Testis (tissue), 3 donors: ENCODE measurements around the gene CDK17. TPM values are rescaled to one million over a fixed set of nuclear protein-coding genes. Genes with fewer than 3 reads are reported as not detected.
A peak's percentile ranks its signal among the peaks of the same experiment; 100 is the strongest.

Experiments used
- DNase-seq: peaks from one replicate; pipeline ENCODE4 v3.0.0-alpha.2; 2019
- H3K27ac ChIP-seq, 2 donors: fragments of 200-600 bp; sonication (generic); one replicate each; pipeline ENCODE4 v1.5.1; 2019
- H3K27me3 ChIP-seq: fragments of 200-600 bp; sonication (generic); one replicate; pipeline ENCODE4 v1.5.1; 2019
- H3K36me3 ChIP-seq: fragments of 200-600 bp; sonication (generic); one replicate; pipeline ENCODE4 v1.5.1; 2017; ENCODE audit warnings: low read depth; ENCODE audit errors: missing control alignments
- H3K4me1 ChIP-seq: fragments of 200-600 bp; sonication (generic); one replicate; pipeline ENCODE4 v1.5.1; 2019
- H3K4me3 ChIP-seq, 2 donors: fragments of 200-600 bp; sonication (generic); one replicate each; pipeline ENCODE4 v1.5.1; 2017 to 2019
- H3K9me3 ChIP-seq: fragments of 200-600 bp; sonication (generic); one replicate; pipeline ENCODE4 v1.5.1; 2017
- CTCF ChIP-seq, 3 experiments: fragments of 450-650 bp in 2 of 3; fragments of 200-600 bp in 1 of 3; sonication (generic) in 1 of 3; IDR thresholded peaks; one replicate each; pipeline ENCODE4 v1.5.1; 2016 to 2019; ENCODE audit warnings: antibody characterized with exemption in 3 of 3, mild to moderate bottlenecking in 2 of 3, moderate library complexity in 1 of 3
- POLR2A ChIP-seq: fragments of 450-650 bp; IDR thresholded peaks from one replicate; pipeline ENCODE4 v1.6.1; 2017; ENCODE audit warnings: antibody characterized with exemption, mild to moderate bottlenecking, moderate library complexity
- WGBS, 2 donors: methylation state at CpG; one replicate each; pipeline ENCODE4 v1.1.5; 2018; 5-methylcytosine and 5-hydroxymethylcytosine counted together
- intact Hi-C: fragments of 100-400 bp; cut with DNase I; formaldehyde crosslinking; loops from one replicate; pipeline ENCODE4 v1.15.1; 2023; ENCODE audit warnings: low total_unique reads
- polyA plus RNA-seq: library from polyadenylated mRNA; stranded (reverse); fragments of 350-450 nt; fragmentation: Illumina TruSeq; extraction: RNeasy Lipid Tissue Mini Kit (QIAGEN cat#74804); gene quantifications from one replicate; pipeline ENCODE4 v1.2.3, GENCODE V29; 2014; ENCODE audit warnings: low read depth, low replicate concordance; ENCODE audit not compliant: insufficient read depth
- total RNA-seq, 2 donors: library from RNA; depleted of rRNA; stranded (reverse); fragments of >200 nt; gene quantifications; one replicate each; pipeline ENCODE4 v1.2.3, GENCODE V29; 2016

Gene CDK17
- total and polyA plus RNA-seq, 3 donors from 2014 or later: 40.7 to 100.0 (median 91.5) TPM

DNA sequence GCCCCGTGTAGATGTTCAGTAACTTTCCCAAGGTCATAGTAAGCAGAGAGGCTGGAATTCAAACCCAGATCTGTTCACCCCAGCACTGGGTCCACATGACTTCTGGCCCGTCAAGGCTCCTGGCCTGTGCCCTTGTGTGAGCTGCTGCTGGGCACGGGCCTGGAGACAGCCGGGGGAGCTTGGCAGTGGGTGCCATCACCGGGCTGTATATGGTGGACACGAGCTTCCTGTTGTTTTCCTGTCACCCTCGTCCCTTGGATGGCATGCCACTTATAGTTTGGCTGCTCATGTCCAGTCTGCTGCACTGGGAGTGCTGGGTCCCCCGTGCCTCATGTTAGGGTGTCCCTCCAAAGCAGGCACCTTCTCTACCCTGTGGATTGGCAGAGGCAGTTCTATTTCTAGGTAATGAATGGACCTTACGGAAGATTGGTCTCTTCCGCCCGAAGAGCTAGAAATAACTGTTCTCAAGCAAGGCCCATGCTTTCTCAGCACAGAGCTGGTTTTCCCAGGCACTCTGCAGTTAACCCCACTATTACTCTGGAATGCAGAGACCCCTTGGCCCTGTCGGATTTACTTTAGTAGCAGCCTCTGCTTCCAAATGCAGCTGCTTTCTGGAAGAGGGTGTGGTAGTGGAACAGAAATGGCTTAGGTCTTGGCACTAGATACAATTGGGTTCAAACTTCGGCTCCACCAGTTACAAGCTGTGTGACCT lies 161.7 kb downstream of the CDK17 start:
- Histone ChIP-seq H3K9me3 (no peaks in the 10 kb centered on the region), H3K4me3 (no peak overlapping the region), H3K36me3 (no peaks in the 10 kb centered on the region), H3K27ac (peak overlapping the region in 1 of 2 donors; percentile 7), H3K27me3 (no peaks in the 10 kb centered on the region), H3K4me1 (peaks cover 37% of the 10 kb centered on the region)
- no peak for DNase-seq
- 40 to 73% methylated on average over 5 to 13 of the region's 13 CpGs for WGBS, 2 donors
- TF ChIP-seq POLR2A (no peak), CTCF (IDR thresholded peaks at IDR 0.05) (no peak)
- intact Hi-C loops: no loop called here

- 31 to 41% methylated on average over 9 of the region's 9 CpGs for WGBS, 2 donors
- peak overlapping the region in 1 of 2 donors; percentile 7 for H3K27ac ChIP-seq
- no peak for TF ChIP-seq POLR2A
- H3K4me3 ChIP-seq: no peak overlapping the region
- no peaks in the 10 kb centered on the region for H3K36me3 ChIP-seq
- no peaks in the 10 kb centered on the region for H3K27me3 ChIP-seq
- H3K9me3 ChIP-seq: no peaks in the 10 kb centered on the region
- DNase-seq: peak; percentile 61
- peaks cover 41% of the 10 kb centered on the region for H3K4me1 ChIP-seq
- intact Hi-C loops: no loop called here
Observed at GRCh38 chr12:96237465-96238077, 162.7 kb downstream of the CDK17 start.

DNA sequence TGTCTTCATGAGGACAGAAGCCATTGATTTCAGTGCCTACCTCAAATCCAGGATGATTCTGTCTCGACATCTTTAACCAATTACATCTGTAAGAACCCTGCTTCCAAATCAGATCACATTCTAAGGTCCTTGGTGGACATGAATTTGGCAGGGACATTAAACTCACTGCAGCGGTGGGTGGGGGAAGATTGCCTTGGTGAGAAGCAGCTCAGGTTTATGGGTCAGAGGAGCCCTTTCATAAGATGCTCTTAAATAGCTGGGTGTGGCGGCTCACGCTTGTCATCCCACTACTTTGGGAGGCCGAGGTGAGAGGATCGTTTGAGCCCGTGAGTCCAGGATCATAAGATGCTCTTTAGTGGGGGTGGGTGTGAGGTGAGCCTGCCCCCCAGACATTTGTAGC lies 163.2 kb downstream of the CDK17 start:
- intact Hi-C loops: no loop called here

DNA sequence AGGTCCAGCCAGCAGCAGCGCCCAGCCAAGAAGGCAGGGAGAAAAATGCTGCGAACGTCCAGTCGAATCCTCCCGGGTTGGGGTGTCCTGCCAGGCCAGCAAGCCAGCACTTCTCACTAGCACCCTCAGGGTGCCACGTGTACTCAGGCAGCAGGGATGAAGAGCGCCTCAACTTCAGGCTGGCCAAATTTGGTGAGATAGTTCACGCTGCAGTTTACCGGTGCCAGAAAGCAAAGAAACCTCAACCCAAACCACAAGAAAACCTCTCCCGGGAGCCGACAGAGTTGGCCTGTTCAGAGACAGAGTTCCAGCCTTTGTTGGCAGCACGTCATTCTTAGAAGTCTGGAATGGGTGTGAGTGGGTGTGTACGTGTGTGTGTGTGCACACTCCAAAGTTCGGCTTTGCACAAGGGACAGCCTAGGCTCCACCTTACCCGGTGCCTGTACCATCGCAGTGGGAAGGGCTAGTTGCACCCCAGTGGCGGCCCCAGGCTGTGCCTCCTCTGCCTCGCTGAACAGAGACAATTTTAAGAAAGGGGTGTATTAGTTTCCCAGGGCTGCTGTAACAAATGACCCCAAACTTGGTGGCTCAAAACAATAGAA lies 163.9 kb downstream of the CDK17 start:
- Histone ChIP-seq H3K27ac (no peak overlapping the region), H3K4me1 (peaks cover 41% of the 10 kb centered on the region), H3K4me3 (no peak overlapping the region), H3K36me3 (no peaks in the 10 kb centered on the region), H3K9me3 (no peaks in the 10 kb centered on the region), H3K27me3 (no peaks in the 10 kb centered on the region)
- intact Hi-C loops: no loop called here
- no peak for TF ChIP-seq POLR2A
- TF ChIP-seq CTCF (IDR thresholded peaks at IDR 0.05): no peak
- WGBS, 2 donors: 60 to 70% methylated on average over 18 of the region's 18 CpGs
- peak; percentile 29 for DNase-seq

More for the DNA sequence above, 163.2 kb downstream of the CDK17 start:
- TF ChIP-seq CTCF (IDR thresholded peaks at IDR 0.05) (no peak), POLR2A (no peak)
- no peaks in the 10 kb centered on the region for H3K9me3 ChIP-seq
- no peak overlapping the region for H3K4me3 ChIP-seq
- H3K27ac ChIP-seq: peak overlapping the region in 1 of 2 donors; percentile 7
- WGBS, 2 donors: 80 to 85% methylated on average over 7 of the region's 7 CpGs
- H3K4me1 ChIP-seq: peaks cover 41% of the 10 kb centered on the region
- H3K27me3 ChIP-seq: no peaks in the 10 kb centered on the region
- no peak for DNase-seq
- H3K36me3 ChIP-seq: no peaks in the 10 kb centered on the region

DNA sequence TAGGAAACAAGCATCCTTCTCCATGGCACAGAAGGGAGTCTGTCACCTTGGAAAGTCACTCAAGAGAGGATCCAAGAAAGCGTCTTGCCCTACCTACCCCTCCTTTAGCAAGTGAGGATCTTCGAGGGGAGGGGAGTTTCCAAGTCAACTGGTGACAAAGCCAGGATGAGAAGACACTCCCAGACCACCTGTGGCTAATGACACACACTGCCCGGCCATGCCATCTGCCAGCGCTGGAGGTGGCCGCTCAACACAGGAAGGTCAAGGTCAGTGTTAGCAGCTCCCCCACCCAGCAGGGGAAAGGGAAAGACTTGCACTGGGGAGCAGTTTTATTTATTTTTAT lies 164.8 kb downstream of the CDK17 start:
- H3K27me3 ChIP-seq: no peaks in the 10 kb centered on the region
- H3K36me3 ChIP-seq: no peaks in the 10 kb centered on the region
- no peak for TF ChIP-seq CTCF (IDR thresholded peaks at IDR 0.05)
- TF ChIP-seq POLR2A: no peak
- H3K27ac ChIP-seq: peak overlapping the region in 1 of 2 donors; percentile 36
- H3K4me1 ChIP-seq: peaks cover 41% of the 10 kb centered on the region
- DNase-seq: no peak
- H3K9me3 ChIP-seq: no peaks in the 10 kb centered on the region
- WGBS, 2 donors: 51 to 78% methylated on average over 5 of the region's 5 CpGs
- intact Hi-C loops: no loop called here
- no peak overlapping the region for H3K4me3 ChIP-seq
